ENCODE measurements around the gene CCNG2. TPM values are rescaled to one million over a fixed set of nuclear protein-coding genes. Genes with fewer than 3 reads are reported as not detected.

CCNG2 gene
- total and polyA plus RNA-seq, 2 of the 4 experiments (the other 2 are of a cell fraction): 11.3 to 14.9 TPM

GRCh38 chr4:77187322-77187721, 30.3 kb downstream of the CCNG2 start:
- Histone ChIP-seq H2BK20ac (ENCODE audit: low read depth, low read length) (no peak overlapping the region), H3K4me1 (ENCODE audit: control insufficient read depth, insufficient read depth, low read length) (no peaks in the 10 kb centered on the region), H4K20me1 (ENCODE audit: insufficient read depth, low read length) (no peaks in the 10 kb centered on the region), H3K9ac (ENCODE audit: low read depth, low read length) (no peak overlapping the region), H3K4ac (ENCODE audit: low read depth, low read length) (no peak overlapping the region), H3K27ac (ENCODE audit: insufficient read depth, low read length) (no peak overlapping the region), H3K18ac (ENCODE audit: low read depth, low read length) (no peak overlapping the region), H2AFZ (replicated peaks; ENCODE audit: low read length, poor library complexity) (no peak overlapping the region), H2BK5ac (ENCODE audit: low read depth, low read length, poor library complexity, severe bottlenecking) (no peak overlapping the region), H3K56ac (ENCODE audit: extremely low read depth, insufficient read depth, low read length) (no peak overlapping the region), H2BK120ac (ENCODE audit: low read depth, low read length) (no peak overlapping the region), H3K4me2 (ENCODE audit: low read depth, low read length) (no peak overlapping the region), H3K14ac (replicated peaks; ENCODE audit: low read depth, low read length) (no peak overlapping the region), H2BK15ac (ENCODE audit: low read depth, low read length) (no peak overlapping the region), H3K27me3 (ENCODE audit: control insufficient read depth, insufficient read depth, low read length) (peaks cover 46% of the 10 kb centered on the region), H2AK9ac (replicated peaks; ENCODE audit: low read depth, low read length, poor library complexity) (no peak overlapping the region), H3K9me3 (ENCODE audit: control insufficient read depth, insufficient read depth, low read length) (no peaks in the 10 kb centered on the region), H4K91ac (ENCODE audit: insufficient read depth, low read depth, low read length) (no peak overlapping the region), H3K23ac (ENCODE audit: low read depth, low read length) (no peak overlapping the region), H2AK5ac (ENCODE audit: low read depth, low read length) (no peak overlapping the region), H3K79me1 (ENCODE audit: low read depth in 1 of 2, low read length in 2 of 2) (no peaks in the 10 kb centered on the region), H4K5ac (ENCODE audit: low read depth, low read length) (no peak overlapping the region), H3K36me3 (ENCODE audit: control insufficient read depth, insufficient read depth, low read length) (no peaks in the 10 kb centered on the region), H3K9me1 (ENCODE audit: insufficient read depth, low read length) (no peaks in the 10 kb centered on the region), H4K8ac (ENCODE audit: low read depth in 2 of 2, low read length in 2 of 2) (no peak overlapping the region), H3K4me3 (ENCODE audit: insufficient read depth, low read depth, low read length) (no peak overlapping the region)
- WGBS, 2 experiments (ENCODE audit: extremely low coverage in 2 of 2, insufficient read length in 1 of 2): no CpG with 5 or more reads among the region's 2 CpGs
- no peak for ATAC-seq (ENCODE audit: low read depth)
- dilution Hi-C loops (cut with HindIII; ENCODE audit: low sequenced_read_pairs, unreplicated experiment) (no loop called here), in situ Hi-C loops (cut with MboI; ENCODE audit: low sequenced_read_pairs) (no loop called here), intact Hi-C loops (cut with micrococcal nuclease) (no loop called here)
- TF ChIP-seq BHLHE40 (IDR thresholded peaks at IDR 0.05; ENCODE audit: low read depth, low read length) (no peak), MAFK (IDR thresholded peaks at IDR 0.05; ENCODE audit: low read depth, low read length) (no peak), MAZ (IDR thresholded peaks at IDR 0.05; ENCODE audit: borderline replicate concordance, low read depth, low read length) (no peak), CEBPB (IDR thresholded peaks at IDR 0.05; ENCODE audit: low read depth, low read length) (no peak), POLR2A (IDR thresholded peaks at IDR 0.05; ENCODE audit: low read depth, low read length) (no peak), RCOR1 (IDR thresholded peaks at IDR 0.05; ENCODE audit: insufficient replicate concordance, low read length) (no peak), FOS (IDR thresholded peaks at IDR 0.05; ENCODE audit: low read depth, low read length) (no peak), RFX5 (IDR thresholded peaks at IDR 0.05; ENCODE audit: low read depth, low read length) (no peak), CHD1 (IDR thresholded peaks at IDR 0.05; ENCODE audit: low read depth, low read length) (no peak), RAD21 (IDR thresholded peaks at IDR 0.05; ENCODE audit: low read length) (no peak), MXI1 (IDR thresholded peaks at IDR 0.05; ENCODE audit: borderline replicate concordance, low read depth, low read length) (no peak), USF2 (IDR thresholded peaks at IDR 0.05; ENCODE audit: low read depth, low read length) (no peak), NFE2L2 (IDR thresholded peaks at IDR 0.05; ENCODE audit: low read depth, low read length) (no peak), SMC3 (IDR thresholded peaks at IDR 0.05; ENCODE audit: low read depth, low read length) (no peak)
- TF ChIP-seq, protein P1, sequence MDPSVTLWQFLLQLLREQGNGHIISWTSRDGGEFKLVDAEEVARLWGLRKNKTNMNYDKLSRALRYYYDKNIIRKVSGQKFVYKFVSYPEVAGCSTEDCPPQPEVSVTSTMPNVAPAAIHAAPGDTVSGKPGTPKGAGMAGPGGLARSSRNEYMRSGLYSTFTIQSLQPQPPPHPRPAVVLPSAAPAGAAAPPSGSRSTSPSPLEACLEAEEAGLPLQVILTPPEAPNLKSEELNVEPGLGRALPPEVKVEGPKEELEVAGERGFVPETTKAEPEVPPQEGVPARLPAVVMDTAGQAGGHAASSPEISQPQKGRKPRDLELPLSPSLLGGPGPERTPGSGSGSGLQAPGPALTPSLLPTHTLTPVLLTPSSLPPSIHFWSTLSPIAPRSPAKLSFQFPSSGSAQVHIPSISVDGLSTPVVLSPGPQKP (IDR thresholded peaks at IDR 0.05; ENCODE audit: borderline replicate concordance, low read depth, low read length): no peak
- TF ChIP-seq, protein P2, sequence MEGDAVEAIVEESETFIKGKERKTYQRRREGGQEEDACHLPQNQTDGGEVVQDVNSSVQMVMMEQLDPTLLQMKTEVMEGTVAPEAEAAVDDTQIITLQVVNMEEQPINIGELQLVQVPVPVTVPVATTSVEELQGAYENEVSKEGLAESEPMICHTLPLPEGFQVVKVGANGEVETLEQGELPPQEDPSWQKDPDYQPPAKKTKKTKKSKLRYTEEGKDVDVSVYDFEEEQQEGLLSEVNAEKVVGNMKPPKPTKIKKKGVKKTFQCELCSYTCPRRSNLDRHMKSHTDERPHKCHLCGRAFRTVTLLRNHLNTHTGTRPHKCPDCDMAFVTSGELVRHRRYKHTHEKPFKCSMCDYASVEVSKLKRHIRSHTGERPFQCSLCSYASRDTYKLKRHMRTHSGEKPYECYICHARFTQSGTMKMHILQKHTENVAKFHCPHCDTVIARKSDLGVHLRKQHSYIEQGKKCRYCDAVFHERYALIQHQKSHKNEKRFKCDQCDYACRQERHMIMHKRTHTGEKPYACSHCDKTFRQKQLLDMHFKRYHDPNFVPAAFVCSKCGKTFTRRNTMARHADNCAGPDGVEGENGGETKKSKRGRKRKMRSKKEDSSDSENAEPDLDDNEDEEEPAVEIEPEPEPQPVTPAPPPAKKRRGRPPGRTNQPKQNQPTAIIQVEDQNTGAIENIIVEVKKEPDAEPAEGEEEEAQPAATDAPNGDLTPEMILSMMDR (conservative IDR thresholded peaks at IDR 0.05; ENCODE audit: low read depth, low read length): no peak
- BruUV-seq (replicated peaks): no TSS peak
- DNase-seq: no peak
- POLR2A ChIA-PET (ENCODE audit: unreplicated experiment): no interaction called here
- CTCF ChIA-PET: interaction anchor here (0.6 to 1.6 kb wide), 3 partner anchors 16 to 880 kb away, joined by 3 to 4 read pairs (median 3); no protein-coding TSS in a partner anchor

Data from IMR-90 (cell line).